NCI-H128 (cell line): ENCODE measurements around the gene BBOX1.
"Not testable (repeated sequence)": the region's sequence is repeated elsewhere in the genome, so short reads cannot be mapped to it uniquely, and the experiment has no call there.

Experiments
- DNase-seq: peaks from one replicate; lab custom pipeline; 2025; ENCODE audit not compliant: unreplicated experiment; lab: John Stamatoyannopoulos, UW

BBOX1 gene

GRCh38 chr11:27083241-27083640 is 42.6 kb downstream of the BBOX1 start:
- DNase-seq: no peak

- no peak for DNase-seq
Measured at GRCh38 chr11:27083782-27084181, 43.2 kb downstream of the BBOX1 start.

DNA sequence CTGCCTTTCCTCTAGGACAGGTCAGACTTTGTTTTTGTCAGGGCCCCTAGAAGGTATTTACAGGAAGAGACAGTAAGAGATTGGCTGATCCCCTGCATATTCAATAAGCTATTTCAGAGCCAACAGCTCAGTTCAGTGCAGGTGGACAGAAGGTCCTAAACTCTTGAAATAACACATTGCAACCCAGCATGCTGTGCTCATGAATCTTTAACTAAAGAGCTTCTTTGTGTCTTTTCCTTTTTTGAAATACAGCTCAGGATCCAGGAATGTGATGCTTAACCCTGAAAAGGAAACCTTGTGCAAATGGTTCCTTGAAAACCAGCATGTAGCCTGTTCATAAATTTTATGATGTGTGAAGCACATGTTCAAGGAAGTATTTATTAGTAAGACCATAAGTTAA is 43.9 kb downstream of the BBOX1 start:
- no peak for DNase-seq

- DNase-seq: no peak
Measured at GRCh38 chr11:27085111-27085510, 44.5 kb downstream of the BBOX1 start.

GRCh38 chr11:27085605-27086004 is 45.0 kb downstream of the BBOX1 start:
- no peak for DNase-seq

- no peak for DNase-seq
Measured at GRCh38 chr11:27087432-27087831, 46.8 kb downstream of the BBOX1 start.

- no peak for DNase-seq
Measured at GRCh38 chr11:27088353-27088752, 47.7 kb downstream of the BBOX1 start.

GRCh38 chr11:27089746-27090145 is 49.1 kb downstream of the BBOX1 start:
- DNase-seq: no peak

DNA sequence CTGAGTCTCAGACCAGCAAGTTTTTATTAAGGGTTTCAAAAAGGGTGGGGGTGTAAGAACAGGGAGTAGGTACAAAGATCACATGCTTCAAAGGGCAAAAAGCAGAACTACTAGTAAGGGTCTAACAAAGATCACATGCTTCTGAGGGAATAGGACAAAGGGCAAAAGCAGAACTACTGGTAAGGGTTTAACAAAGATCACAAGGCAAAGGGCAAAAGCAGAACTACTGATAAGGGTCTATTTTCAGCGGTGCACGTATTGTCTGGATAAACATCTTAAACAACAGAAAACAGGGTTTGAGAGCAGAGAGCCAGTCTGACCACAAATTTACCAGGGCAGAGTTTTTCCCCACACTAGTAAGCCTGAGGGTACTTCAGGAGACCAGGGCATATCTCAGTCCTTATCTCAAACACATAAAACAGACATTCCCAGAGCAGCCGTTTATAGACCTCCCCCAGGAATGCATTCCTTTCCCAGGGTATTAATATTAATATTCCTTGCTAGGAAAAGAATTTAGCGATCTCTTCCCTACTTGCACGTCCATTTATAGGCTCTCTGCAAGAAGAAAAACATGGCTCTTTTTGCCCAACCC is 49.8 kb downstream of the BBOX1 start:
- not testable (repeated sequence) for DNase-seq

DNA sequence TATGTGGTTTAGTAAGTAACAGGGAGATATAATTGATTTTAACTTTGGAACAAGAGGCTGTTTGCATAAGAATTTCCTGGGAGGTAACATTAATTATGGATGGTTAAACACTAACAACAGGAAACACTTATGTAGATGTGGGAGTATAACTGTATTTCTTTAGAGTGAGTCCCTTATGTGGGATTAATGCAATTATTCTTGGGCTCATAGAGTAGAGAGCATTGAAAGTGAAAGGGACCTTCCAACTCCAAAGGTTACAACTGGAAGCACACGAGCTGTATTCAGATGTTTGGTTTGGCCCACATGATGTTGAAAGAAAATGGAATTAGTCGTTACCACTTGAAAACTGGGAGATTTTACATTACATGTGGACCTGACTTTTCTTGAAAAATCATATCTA is 53.5 kb downstream of the BBOX1 start:
- no peak for DNase-seq

DNA sequence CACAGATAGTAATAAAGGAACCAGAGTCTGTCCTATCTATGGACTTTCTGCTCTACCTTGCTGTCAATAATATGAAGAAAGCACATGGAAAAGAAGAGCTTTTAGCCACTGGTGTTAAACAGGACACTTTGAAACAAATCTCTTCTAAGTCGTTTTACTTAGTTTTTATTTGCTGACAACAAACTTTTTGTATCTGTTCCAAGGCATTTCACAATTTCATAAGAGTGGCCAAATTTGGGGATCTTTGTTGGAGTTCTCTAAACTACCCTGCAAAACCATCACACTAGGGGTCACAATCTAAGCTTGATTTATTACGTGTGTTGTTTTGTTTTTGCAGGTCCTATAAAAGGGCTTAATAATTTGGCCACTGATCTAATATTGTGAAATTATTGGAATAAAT is 54.4 kb downstream of the BBOX1 start:
- no peak for DNase-seq

- no peak for DNase-seq
Measured at GRCh38 chr11:27095887-27096286, 55.3 kb downstream of the BBOX1 start.

GRCh38 chr11:27097551-27097950 is 56.9 kb downstream of the BBOX1 start:
- no peak for DNase-seq

GRCh38 chr11:27100534-27100933 is 59.9 kb downstream of the BBOX1 start:
- no peak for DNase-seq

DNA sequence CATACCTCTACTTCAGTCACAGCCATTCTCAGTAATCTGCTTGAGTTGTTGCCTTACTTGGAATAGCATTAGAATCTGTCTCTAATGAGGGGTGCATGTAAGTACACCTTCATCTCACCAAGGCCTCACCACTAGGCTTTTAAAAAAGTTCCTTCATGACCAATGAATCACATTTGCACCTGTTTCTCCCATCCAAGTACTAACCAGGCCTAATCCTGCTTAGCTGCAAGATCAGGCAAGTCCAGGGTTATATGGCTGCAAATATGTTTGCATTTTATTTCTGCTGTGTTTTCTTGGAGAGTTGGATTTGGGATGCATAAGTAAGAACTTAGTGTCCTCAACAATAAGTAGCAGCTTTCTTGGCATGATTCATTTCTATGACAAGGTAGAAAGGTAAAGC is 66.9 kb downstream of the BBOX1 start:
- no peak for DNase-seq

GRCh38 chr11:27108809-27109208 is 68.2 kb downstream of the BBOX1 start:
- DNase-seq: no peak

GRCh38 chr11:27111896-27112295 is 71.3 kb downstream of the BBOX1 start:
- no peak for DNase-seq

DNA sequence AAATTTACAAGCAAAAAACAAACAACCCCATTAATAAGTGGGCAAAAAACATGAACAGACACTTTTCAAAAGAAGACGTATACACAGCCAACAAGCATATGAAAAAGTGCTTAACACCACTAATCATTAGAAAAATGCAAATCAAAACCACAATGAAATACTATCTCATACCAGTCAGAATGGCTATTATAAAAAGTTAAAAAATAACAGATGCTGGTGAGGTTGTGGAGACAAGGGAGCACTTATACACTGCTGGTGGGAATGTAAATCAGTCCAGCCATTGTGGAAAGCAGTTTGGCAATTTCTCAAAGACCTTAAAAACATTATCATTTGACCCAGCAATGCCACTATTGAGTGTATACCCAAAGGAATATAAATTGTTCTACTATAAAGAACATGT is 72.3 kb downstream of the BBOX1 start:
- DNase-seq: no peak

- no peak for DNase-seq
Measured at GRCh38 chr11:27115051-27115650, 74.5 kb downstream of the BBOX1 start.

- DNase-seq: no peak
Measured at GRCh38 chr11:27116684-27117083, 76.1 kb downstream of the BBOX1 start.

DNA sequence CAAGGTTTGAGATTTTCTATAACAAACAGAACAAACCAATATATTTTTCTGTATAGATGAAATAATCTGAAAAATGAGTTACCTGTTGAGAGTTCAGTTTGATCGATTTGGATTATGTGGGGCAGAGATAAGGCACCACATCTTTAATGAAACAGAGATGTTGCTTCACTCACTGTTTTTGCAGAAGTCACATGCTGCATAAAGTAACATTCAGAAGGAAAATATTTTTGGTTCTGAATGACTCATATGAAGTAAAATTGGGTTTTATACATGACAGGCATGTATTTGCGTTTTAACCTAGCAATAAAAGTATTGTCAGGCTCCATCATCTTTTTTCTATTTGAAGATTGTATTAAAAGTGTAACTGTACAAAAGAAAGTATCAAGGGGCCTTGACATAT is 77.8 kb downstream of the BBOX1 start:
- no peak for DNase-seq

GRCh38 chr11:27118949-27119348 is 78.3 kb downstream of the BBOX1 start:
- no peak for DNase-seq

- DNase-seq: no peak
Measured at GRCh38 chr11:27119396-27119795, 78.8 kb downstream of the BBOX1 start.
